Transverse colon (tissue), 4 donors: ENCODE results near the gene BRI3.
"Not testable (repeated sequence)": the region's sequence is repeated elsewhere in the genome, so short reads cannot be mapped to it uniquely, and the experiment has no call there.

ENCODE experiments used
- CTCF ChIP-seq, 5 experiments: fragments of 200-600 bp in 3 of 5; fragments of 450-650 bp in 2 of 5; sonication (generic) in 3 of 5; IDR thresholded peaks; 1 replicate in 2 of 5; 2 replicates in 3 of 5; pipeline ENCODE4 v1.5.1; 2016 to 2017; ENCODE audit warnings: antibody characterized with exemption in 5 of 5, inconsistent platforms in 3 of 5, mild to moderate bottlenecking in 2 of 5, moderate library complexity in 1 of 5
- EP300 ChIP-seq: sonication (generic); formaldehyde crosslinking; IDR thresholded peaks from one replicate; pipeline ENCODE4 v1.6.1; 2017; ENCODE audit warnings: antibody characterized with exemption, low read depth
- POLR2A ChIP-seq: fragments of 450-650 bp; IDR thresholded peaks from one replicate; pipeline ENCODE4 v1.6.1; 2016; ENCODE audit warnings: antibody characterized with exemption, mild to moderate bottlenecking, moderate library complexity
- POLR2AphosphoS5 ChIP-seq, 3 donors: sonication (generic); formaldehyde crosslinking; IDR thresholded peaks; one replicate each; pipeline ENCODE4 v1.6.1; 2016; ENCODE audit warnings: antibody characterized with exemption in 3 of 3

GRCh38 chr7:98315994-98316527 lies 34.6 kb downstream of the BRI3 start:
- TF ChIP-seq POLR2AphosphoS5 (IDR thresholded peaks at IDR 0.05); CTCF (IDR thresholded peaks at IDR 0.05); EP300; POLR2A: not testable (repeated sequence)
